Hepatocyte (in vitro differentiated cells): Measurements from ENCODE around the gene EFHD2. TPM values are rescaled to one million over a fixed set of nuclear protein-coding genes. Genes with fewer than 3 reads are reported as not detected.
"Not testable (repeated sequence)": the region's sequence is repeated elsewhere in the genome, so short reads cannot be mapped to it uniquely, and the experiment has no call there.

Experiments
- DNase-seq: peaks from one replicate; pipeline ENCODE4 v3.0.0-alpha.2; 2016; ENCODE audit warnings: low spot score
- H2AFZ ChIP-seq: fragments of 200-600 bp; sonication (generic); 2 replicates; pipeline ENCODE4 v1.6.0; 2016; ENCODE audit warnings: antibody characterized with exemption, mild to moderate bottlenecking
- H3K27ac ChIP-seq: fragments of 200-600 bp; sonication (generic); 2 replicates; pipeline ENCODE4 v1.5.1; 2016; ENCODE audit warnings: mild to moderate bottlenecking
- H3K27me3 ChIP-seq: fragments of 200-600 bp; sonication (generic); 2 replicates; pipeline ENCODE4 v1.6.1; 2016
- H3K36me3 ChIP-seq: fragments of 200-600 bp; sonication (generic); replicated peaks from 2 replicates; pipeline ENCODE4 v1.5.1; 2016; ENCODE audit warnings: low read depth; ENCODE audit not compliant: insufficient read depth
- H3K4me1 ChIP-seq: fragments of 200-600 bp; sonication (generic); 2 replicates; pipeline ENCODE4 v1.5.1; 2016; ENCODE audit warnings: mild to moderate bottlenecking, moderate library complexity; ENCODE audit not compliant: insufficient read depth
- H3K4me2 ChIP-seq: fragments of 200-600 bp; sonication (generic); 2 replicates; pipeline ENCODE4 v1.6.0; 2016
- H3K4me3 ChIP-seq: fragments of 200-600 bp; sonication (generic); 2 replicates; pipeline ENCODE4 v1.5.1; 2016; ENCODE audit warnings: mild to moderate bottlenecking
- H3K79me2 ChIP-seq: fragments of 200-600 bp; sonication (generic); 2 replicates; pipeline ENCODE4 v1.6.0; 2017; ENCODE audit warnings: mild to moderate bottlenecking
- H3K9me2 ChIP-seq: fragments of 200-600 bp; sonication (generic); replicated peaks from 2 replicates; pipeline ENCODE4 v1.6.0; 2017; ENCODE audit warnings: mild to moderate bottlenecking; ENCODE audit not compliant: insufficient read depth
- H3K9me3 ChIP-seq: fragments of 200-600 bp; sonication (generic); 2 replicates; pipeline ENCODE4 v1.5.1; 2016; ENCODE audit warnings: low read depth, mild to moderate bottlenecking
- H4K20me1 ChIP-seq: fragments of 200-600 bp; sonication (generic); 2 replicates; pipeline ENCODE4 v1.6.0; 2016; ENCODE audit warnings: mild to moderate bottlenecking; ENCODE audit not compliant: insufficient read depth, poor library complexity, severe bottlenecking
- EZH2 ChIP-seq: fragments of 200-600 bp; sonication (generic); IDR thresholded peaks from 2 replicates; pipeline ENCODE4 v1.6.1; 2016; ENCODE audit warnings: antibody characterized with exemption, mild to moderate bottlenecking, borderline replicate concordance
- EZH2phosphoT487 ChIP-seq: fragments of 200-600 bp; sonication (generic); IDR thresholded peaks from one replicate; pipeline ENCODE4 v1.6.1; 2018; ENCODE audit warnings: antibody characterized with exemption, mild to moderate bottlenecking, low read depth, moderate library complexity; ENCODE audit not compliant: unreplicated experiment, severe bottlenecking
- WGBS: methylation state at CpG from one replicate; pipeline ENCODE4 v1.1.6; 2016; ENCODE audit warnings: low lambda C conversion rate; ENCODE audit errors: missing lambda C conversion rate; 5-methylcytosine and 5-hydroxymethylcytosine counted together
- polyA plus RNA-seq: library from polyadenylated mRNA; unstranded; fragments of >200 nt; fragmentation: Nextera tagmentation; extraction: Ambion mirVana; gene quantifications from 2 replicates; pipeline ENCODE4 v1.2.1, GENCODE V29; 2016
- total RNA-seq: library from RNA; depleted of rRNA; stranded (reverse); fragments of >200 nt; gene quantifications from 2 replicates; pipeline ENCODE4 v1.2.3, GENCODE V29; 2014
- TF ChIP-seq, protein P1 (sequence below): fragments of 200-600 bp; sonication (generic); IDR thresholded peaks from 2 replicates; pipeline ENCODE4 v1.5.1; 2016; ENCODE audit warnings: antibody characterized with exemption, mild to moderate bottlenecking; ENCODE audit not compliant: poor library complexity

Gene EFHD2
- total and polyA plus RNA-seq, 2 experiments from 2014 or later = 34.4 to 63.7 TPM

DNA sequence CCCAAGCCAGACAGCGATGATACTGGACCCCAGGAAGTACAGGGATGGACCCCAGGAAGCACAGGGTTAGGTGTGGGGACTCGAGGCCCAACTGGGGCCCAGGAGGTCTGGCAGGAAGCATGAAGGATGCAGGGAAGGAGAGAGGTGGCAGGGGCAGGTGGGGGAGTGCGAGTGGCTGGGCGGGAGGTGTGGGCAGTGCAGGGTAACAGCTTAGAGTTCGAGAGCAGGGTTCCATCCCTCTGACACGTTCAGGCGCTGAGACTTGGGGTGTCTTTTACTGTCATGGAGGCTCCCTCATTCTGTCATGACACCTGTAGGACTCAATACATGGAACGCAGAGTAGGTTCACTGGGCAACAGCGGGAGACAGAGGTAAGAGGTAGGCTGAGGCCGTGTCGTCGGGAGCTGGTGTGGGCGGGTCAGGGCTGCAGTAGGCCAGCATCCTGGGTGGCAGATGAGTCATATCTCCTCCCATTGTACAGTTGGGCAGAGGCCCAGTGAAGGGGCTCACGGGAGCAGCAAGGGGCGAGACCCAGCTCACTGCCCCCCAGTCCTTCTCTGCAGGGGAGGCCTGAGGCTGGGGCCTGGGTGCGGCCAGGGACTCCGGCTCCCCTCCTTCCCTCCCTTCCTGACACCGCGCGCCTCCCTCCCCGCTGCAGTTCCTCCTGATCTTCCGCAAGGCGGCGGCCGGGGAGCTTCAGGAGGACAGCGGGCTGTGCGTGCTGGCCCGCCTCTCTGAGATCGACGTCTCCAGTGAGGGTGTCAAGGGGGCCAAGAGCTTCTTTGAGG lies 17.0 kb downstream of the EFHD2 start:
- no peak overlapping the region for H3K4me3 ChIP-seq
- H2AFZ ChIP-seq = no peak overlapping the region
- no peak overlapping the region for H3K27ac ChIP-seq
- 83% methylated on average over 21 of the region's 30 CpGs for WGBS
- TF ChIP-seq, protein P1, sequence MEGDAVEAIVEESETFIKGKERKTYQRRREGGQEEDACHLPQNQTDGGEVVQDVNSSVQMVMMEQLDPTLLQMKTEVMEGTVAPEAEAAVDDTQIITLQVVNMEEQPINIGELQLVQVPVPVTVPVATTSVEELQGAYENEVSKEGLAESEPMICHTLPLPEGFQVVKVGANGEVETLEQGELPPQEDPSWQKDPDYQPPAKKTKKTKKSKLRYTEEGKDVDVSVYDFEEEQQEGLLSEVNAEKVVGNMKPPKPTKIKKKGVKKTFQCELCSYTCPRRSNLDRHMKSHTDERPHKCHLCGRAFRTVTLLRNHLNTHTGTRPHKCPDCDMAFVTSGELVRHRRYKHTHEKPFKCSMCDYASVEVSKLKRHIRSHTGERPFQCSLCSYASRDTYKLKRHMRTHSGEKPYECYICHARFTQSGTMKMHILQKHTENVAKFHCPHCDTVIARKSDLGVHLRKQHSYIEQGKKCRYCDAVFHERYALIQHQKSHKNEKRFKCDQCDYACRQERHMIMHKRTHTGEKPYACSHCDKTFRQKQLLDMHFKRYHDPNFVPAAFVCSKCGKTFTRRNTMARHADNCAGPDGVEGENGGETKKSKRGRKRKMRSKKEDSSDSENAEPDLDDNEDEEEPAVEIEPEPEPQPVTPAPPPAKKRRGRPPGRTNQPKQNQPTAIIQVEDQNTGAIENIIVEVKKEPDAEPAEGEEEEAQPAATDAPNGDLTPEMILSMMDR = no peak
- peaks cover 6% of the 10 kb centered on the region for H3K79me2 ChIP-seq
- H3K9me2 ChIP-seq = no peaks in the 10 kb centered on the region
- no peaks in the 10 kb centered on the region for H3K36me3 ChIP-seq
- peaks cover 15% of the 10 kb centered on the region for H3K4me1 ChIP-seq
- peak; percentile 52 for DNase-seq
- H3K27me3 ChIP-seq = no peaks in the 10 kb centered on the region
- no peaks in the 10 kb centered on the region for H4K20me1 ChIP-seq
- no peak overlapping the region for H3K4me2 ChIP-seq
- no peaks in the 10 kb centered on the region for H3K9me3 ChIP-seq

GRCh38 chr1:15427280-15427666 lies 17.6 kb downstream of the EFHD2 start:
- WGBS = 87% methylated on average over 6 of the region's 6 CpGs
- Histone ChIP-seq H3K36me3 (no peaks in the 10 kb centered on the region), H3K4me2 (no peak overlapping the region), H3K9me3 (no peaks in the 10 kb centered on the region), H3K27ac (no peak overlapping the region), H3K79me2 (peaks cover 6% of the 10 kb centered on the region), H3K4me3 (no peak overlapping the region), H4K20me1 (no peaks in the 10 kb centered on the region), H3K9me2 (no peaks in the 10 kb centered on the region), H3K4me1 (peaks cover 19% of the 10 kb centered on the region), H2AFZ (no peak overlapping the region), H3K27me3 (no peaks in the 10 kb centered on the region)
- TF ChIP-seq, protein P1 = no peak
- TF ChIP-seq EZH2 = no peak
- no peak for TF ChIP-seq EZH2phosphoT487
- no peak for DNase-seq

DNA sequence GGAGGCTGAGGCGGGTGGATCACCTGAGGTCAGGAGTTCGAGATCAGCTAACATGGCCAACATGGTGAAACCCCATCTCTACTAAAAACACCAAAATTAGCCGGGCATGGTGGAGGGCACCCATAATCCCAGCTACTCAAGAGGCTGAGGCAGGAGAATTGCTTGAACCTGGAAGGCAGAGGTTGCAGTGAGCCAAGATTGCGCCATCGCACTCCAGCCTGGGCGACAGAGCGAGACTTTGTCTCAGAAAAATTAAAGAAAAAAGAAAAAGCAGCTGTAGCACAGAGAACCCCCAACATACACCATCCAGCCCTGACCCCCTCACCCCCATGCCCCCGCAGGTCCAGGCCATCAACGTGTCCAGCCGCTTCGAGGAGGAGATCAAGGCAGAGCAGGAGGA lies 18.6 kb downstream of the EFHD2 start:
- H2AFZ ChIP-seq, H3K4me2 ChIP-seq, H3K4me3 ChIP-seq, DNase-seq, H3K36me3 ChIP-seq, H3K9me3 ChIP-seq, H4K20me1 ChIP-seq, H3K27ac ChIP-seq, H3K79me2 ChIP-seq, H3K9me2 ChIP-seq, H3K27me3 ChIP-seq: not testable (repeated sequence)
- H3K4me1 ChIP-seq = peaks cover 23% of the 10 kb centered on the region
- 94% methylated on average over 11 of the region's 11 CpGs for WGBS

DNA sequence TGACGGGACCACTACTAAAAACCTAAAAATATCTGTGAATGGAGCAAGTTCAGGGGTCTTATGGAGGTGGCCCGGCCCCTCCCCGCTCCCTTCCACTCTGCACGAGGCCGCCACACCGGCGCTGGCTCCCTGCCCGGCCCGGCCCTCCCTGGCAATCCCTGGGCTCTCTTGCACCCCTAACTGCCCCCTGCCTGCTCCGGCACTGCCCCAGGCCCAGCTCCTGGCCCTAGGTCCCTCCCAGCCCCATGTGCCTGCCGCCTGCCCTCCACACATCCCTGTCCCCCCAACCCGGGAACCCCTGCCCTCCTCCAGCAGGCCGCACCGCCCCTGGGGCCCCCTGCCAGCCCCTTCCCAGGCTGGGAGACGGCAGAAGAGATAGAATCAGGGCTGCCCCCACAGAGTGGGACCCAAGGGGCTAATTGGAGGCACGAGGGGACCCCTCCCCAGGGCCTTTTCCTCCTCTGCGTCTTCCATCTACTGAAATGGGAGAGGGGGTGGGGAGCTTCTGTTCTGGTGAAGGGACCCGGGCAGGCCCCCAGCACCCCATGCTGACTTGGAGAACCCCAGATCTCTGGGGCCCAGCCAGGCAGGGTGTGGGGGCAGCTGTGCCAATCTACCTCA lies 19.2 kb downstream of the EFHD2 start:
- Histone ChIP-seq H3K4me1 (peaks cover 17% of the 10 kb centered on the region), H3K9me3 (no peaks in the 10 kb centered on the region), H2AFZ (no peak overlapping the region), H3K79me2 (no peaks in the 10 kb centered on the region), H3K27me3 (no peaks in the 10 kb centered on the region), H3K4me2 (no peak overlapping the region), H3K36me3 (no peaks in the 10 kb centered on the region), H4K20me1 (no peaks in the 10 kb centered on the region), H3K9me2 (no peaks in the 10 kb centered on the region), H3K27ac (no peak overlapping the region), H3K4me3 (no peak overlapping the region)
- no peak for DNase-seq
- TF ChIP-seq, protein P1 = no peak
- no peak for TF ChIP-seq EZH2
- no peak for TF ChIP-seq EZH2phosphoT487
- WGBS = 92% methylated on average over 11 of the region's 18 CpGs
